ENCODE results near the gene RERE. TPM values are rescaled to one million over a fixed set of nuclear protein-coding genes. Genes with fewer than 3 reads are reported as not detected.

The RERE gene
- total RNA-seq, 3 donors from 2014 or later: 99.5 to 204 (median 174) TPM

DNA sequence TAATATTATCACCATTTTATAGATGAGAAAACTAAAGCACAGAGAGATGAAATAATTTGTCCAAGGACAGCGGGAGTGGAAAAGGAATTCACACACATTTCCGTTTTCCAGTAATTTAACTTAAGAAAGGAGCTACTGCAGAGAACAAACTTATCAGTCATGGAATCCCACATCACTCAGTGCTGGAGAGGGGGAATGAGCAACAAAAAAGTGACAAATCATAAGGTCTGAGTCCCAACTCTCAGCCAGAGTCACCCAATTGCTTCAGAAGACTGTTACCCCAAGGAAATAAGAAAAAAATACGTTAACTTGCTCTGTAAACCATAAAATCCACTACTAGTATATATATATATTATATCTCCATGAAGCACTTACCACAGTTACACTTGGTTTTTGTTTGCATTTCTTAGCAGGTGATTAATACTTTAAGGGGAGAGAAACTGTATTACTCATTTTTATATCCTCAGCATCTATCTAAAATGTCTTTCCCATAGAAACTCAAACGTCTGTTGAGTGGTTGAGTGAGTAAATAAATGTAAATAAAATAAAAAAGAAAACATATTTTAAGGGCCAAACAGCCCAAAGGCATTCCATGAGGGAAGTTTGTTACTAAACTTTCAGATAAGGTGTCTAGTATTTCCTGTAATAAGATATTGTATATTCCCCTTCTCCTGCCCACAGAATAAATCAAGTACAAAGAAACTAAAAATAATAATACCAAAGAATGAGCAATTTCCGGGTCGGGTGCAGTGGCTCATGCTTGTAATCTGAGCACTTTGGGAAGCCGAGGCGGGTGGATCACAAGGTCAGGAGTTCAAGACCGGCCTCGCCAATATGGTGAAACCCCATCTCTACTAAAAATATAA is 422.8 kb downstream of the RERE start:
- DNase-seq: no peak
- Histone ChIP-seq H3K9me3 (no peaks in the 10 kb centered on the region), H3K36me3 (ENCODE audit: low read depth) (no peaks in the 10 kb centered on the region), H3K4me1 (ENCODE audit: low read depth) (peaks cover 21% of the 10 kb centered on the region), H3K4me3 (no peak overlapping the region)
- TF ChIP-seq, protein P1, sequence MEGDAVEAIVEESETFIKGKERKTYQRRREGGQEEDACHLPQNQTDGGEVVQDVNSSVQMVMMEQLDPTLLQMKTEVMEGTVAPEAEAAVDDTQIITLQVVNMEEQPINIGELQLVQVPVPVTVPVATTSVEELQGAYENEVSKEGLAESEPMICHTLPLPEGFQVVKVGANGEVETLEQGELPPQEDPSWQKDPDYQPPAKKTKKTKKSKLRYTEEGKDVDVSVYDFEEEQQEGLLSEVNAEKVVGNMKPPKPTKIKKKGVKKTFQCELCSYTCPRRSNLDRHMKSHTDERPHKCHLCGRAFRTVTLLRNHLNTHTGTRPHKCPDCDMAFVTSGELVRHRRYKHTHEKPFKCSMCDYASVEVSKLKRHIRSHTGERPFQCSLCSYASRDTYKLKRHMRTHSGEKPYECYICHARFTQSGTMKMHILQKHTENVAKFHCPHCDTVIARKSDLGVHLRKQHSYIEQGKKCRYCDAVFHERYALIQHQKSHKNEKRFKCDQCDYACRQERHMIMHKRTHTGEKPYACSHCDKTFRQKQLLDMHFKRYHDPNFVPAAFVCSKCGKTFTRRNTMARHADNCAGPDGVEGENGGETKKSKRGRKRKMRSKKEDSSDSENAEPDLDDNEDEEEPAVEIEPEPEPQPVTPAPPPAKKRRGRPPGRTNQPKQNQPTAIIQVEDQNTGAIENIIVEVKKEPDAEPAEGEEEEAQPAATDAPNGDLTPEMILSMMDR (IDR thresholded peaks at IDR 0.05): no peak
- no peak for ATAC-seq
- intact Hi-C loops (cut with DNase I, micrococcal nuclease): no loop called here

DNA sequence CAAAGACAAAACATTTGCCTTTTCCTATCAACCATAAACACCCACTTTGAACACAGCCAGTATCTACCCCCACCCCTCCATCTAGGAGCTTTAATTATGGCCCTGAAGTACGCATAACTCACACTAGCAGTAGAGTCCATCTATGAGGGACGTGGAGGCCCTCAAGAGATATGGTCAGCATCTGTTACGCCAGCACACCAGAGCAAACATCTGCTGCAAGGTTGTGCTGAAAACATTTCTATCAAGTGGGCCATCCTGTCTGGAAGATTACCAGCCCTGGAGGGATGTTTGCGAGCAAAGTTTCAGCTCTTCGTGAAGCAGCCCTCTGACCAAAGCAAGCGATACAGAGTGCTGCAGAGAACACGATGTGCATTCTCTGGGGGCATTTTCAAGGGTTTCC is 424.9 kb downstream of the RERE start:
- TF ChIP-seq, protein P1 (IDR thresholded peaks at IDR 0.05): no peak
- Histone ChIP-seq H3K4me1 (ENCODE audit: low read depth) (peaks cover 21% of the 10 kb centered on the region), H3K36me3 (ENCODE audit: low read depth) (no peaks in the 10 kb centered on the region), H3K9me3 (no peaks in the 10 kb centered on the region), H3K4me3 (no peak overlapping the region)
- DNase-seq: no peak
- intact Hi-C loops (cut with DNase I, micrococcal nuclease): no loop called here
- ATAC-seq: no peak

GRCh38 chr1:8390707-8391106 is 426.7 kb downstream of the RERE start:
- Histone ChIP-seq H3K4me3 (no peak overlapping the region), H3K36me3 (ENCODE audit: low read depth) (no peaks in the 10 kb centered on the region), H3K9me3 (no peaks in the 10 kb centered on the region), H3K4me1 (ENCODE audit: low read depth) (peaks cover 10% of the 10 kb centered on the region)
- TF ChIP-seq, protein P1 (IDR thresholded peaks at IDR 0.05): no peak
- ATAC-seq (no peak), DNase-seq (no peak)
- intact Hi-C loops (cut with DNase I, micrococcal nuclease): no loop called here

DNA sequence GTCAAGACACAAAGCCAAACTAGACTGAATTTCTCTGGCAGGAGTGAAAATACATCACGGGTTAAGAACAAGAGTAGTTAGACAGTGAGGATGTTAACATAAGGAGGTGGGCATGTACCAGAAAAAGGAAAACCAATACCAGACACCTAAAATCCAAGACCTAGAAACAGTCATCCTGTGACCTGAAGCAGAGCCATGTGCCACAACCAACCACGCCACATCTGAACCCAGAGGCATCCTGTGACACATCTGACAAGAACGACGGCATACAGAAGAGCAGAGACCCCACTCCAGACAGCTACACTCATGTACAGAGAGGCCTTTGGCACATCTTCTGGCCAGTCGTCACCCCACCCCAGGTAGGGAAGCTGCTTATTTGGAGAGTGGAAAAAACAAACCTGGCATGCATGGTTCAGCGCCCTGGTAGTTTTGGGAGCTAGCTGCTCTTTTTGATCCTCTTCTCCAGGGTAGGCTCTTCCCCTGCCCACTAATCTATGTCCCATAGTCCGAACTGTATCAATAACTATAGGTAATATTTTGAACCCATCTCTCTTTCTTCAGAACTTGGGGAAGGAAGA is 427.4 kb downstream of the RERE start:
- Histone ChIP-seq H3K9me3 (no peaks in the 10 kb centered on the region), H3K36me3 (ENCODE audit: low read depth) (no peaks in the 10 kb centered on the region), H3K4me1 (ENCODE audit: low read depth) (peaks cover 11% of the 10 kb centered on the region), H3K4me3 (no peak overlapping the region)
- no peak for DNase-seq
- TF ChIP-seq, protein P1 (IDR thresholded peaks at IDR 0.05): no peak
- no peak for ATAC-seq
- intact Hi-C loops (cut with DNase I, micrococcal nuclease): no loop called here

DNA sequence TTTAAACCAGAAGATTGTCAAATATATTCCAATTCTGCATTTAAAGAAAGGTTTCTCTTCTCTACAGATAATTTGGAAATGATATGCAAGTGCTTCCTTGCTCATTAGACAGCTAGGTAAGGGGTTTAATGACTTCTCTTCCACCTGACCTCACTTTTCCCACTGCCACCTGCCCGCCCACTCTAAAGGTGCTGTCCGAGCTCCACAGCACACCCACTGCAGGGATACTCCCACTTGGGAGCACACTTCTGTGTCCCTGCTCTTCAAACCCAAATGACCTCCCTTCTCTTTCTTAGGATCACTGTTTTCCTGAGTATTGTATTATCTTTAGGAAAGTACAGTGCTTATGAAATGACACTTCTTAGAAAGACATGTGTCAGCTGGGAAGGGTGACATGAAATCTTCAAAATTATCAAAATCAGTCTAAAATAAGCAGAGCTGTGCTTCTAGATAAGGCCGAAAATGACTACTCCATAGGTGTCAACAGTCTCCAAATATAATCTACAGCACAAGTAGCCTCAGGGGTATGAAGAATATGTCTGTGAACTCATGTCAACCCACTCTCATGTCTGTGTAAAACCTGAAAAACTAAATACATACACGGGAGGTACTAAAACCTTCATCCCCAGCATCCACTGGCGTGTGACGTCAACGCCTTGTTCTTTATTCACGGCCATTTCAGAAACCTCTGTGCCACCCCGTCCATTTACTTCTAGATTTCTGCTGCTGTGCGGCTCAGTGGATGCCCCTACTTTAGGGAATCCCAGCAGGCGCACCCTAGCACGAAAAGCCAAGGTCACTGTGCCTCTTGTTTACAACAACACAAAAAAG is 428.5 kb downstream of the RERE start:
- TF ChIP-seq, protein P1 (IDR thresholded peaks at IDR 0.05): no peak
- H3K36me3 ChIP-seq (ENCODE audit: low read depth): no peaks in the 10 kb centered on the region
- H3K4me3 ChIP-seq: no peak overlapping the region
- H3K4me1 ChIP-seq (ENCODE audit: low read depth): peaks cover 11% of the 10 kb centered on the region
- H3K9me3 ChIP-seq: no peaks in the 10 kb centered on the region
- intact Hi-C loops (cut with DNase I, micrococcal nuclease): no loop called here
- ATAC-seq: no peak
- no peak for DNase-seq

Data from mucosa of descending colon (tissue), 3 donors.